ENCODE data around the gene FBXW11. TPM values are rescaled to one million over a fixed set of nuclear protein-coding genes. Genes with fewer than 3 reads are reported as not detected.

The FBXW11 gene
- polyA plus RNA-seq, 1 donor from 2014 or later = 103 TPM

DNA sequence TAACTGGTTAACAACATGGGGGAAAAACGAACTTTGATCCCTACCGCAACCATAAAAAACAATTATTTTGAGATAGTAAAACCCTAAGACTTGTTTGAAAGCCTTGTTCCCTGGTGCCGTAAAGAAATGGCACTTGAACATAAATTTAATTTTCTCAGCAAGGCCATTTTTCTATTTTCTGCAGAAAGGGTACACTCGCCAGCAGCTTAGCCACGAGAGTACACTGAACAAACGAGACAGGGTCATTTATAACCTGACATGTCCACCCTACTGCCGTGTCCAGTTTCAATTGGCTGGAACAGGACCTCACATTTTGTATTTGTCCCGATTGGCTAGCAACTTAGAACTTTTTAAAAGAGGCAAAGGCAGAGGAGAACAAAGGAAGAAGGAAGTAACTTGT, 26.8 kb downstream of the FBXW11 start:
- H3K27ac ChIP-seq (ENCODE audit: low read length) = no peak overlapping the region
- no peak overlapping the region for H2AFZ ChIP-seq (ENCODE audit: low read depth, low read length)
- no peaks in the 10 kb centered on the region for H3K9me2 ChIP-seq (ENCODE audit: insufficient read depth, low read length)
- no peak overlapping the region for H3K4me3 ChIP-seq (ENCODE audit: low read length)
- no peaks in the 10 kb centered on the region for H3K27me3 ChIP-seq (ENCODE audit: insufficient read depth, low read depth, low read length)
- H3K79me2 ChIP-seq (replicated peaks; ENCODE audit: insufficient read depth, low read length) = peaks cover 55% of the 10 kb centered on the region
- no peak overlapping the region for H3K4me2 ChIP-seq (ENCODE audit: low read length)
- TF ChIP-seq POLR2AphosphoS5 (IDR thresholded peaks at IDR 0.05) (no peak), TAF1 (IDR thresholded peaks at IDR 0.05; ENCODE audit: low read depth) (no peak), RAD21 (conservative IDR thresholded peaks at IDR 0.05) (no peak), MXI1 (conservative IDR thresholded peaks at IDR 0.05; ENCODE audit: poor library complexity, severe bottlenecking) (no peak), EZH2 (IDR thresholded peaks at IDR 0.05; ENCODE audit: borderline replicate concordance, insufficient read depth, low read length, poor library complexity, severe bottlenecking) (no peak), SMC3 (conservative IDR thresholded peaks at IDR 0.05; ENCODE audit: poor library complexity) (no peak), EP300 (conservative IDR thresholded peaks at IDR 0.05; ENCODE audit: poor library complexity, severe bottlenecking) (no peak)
- TF ChIP-seq, protein P1, sequence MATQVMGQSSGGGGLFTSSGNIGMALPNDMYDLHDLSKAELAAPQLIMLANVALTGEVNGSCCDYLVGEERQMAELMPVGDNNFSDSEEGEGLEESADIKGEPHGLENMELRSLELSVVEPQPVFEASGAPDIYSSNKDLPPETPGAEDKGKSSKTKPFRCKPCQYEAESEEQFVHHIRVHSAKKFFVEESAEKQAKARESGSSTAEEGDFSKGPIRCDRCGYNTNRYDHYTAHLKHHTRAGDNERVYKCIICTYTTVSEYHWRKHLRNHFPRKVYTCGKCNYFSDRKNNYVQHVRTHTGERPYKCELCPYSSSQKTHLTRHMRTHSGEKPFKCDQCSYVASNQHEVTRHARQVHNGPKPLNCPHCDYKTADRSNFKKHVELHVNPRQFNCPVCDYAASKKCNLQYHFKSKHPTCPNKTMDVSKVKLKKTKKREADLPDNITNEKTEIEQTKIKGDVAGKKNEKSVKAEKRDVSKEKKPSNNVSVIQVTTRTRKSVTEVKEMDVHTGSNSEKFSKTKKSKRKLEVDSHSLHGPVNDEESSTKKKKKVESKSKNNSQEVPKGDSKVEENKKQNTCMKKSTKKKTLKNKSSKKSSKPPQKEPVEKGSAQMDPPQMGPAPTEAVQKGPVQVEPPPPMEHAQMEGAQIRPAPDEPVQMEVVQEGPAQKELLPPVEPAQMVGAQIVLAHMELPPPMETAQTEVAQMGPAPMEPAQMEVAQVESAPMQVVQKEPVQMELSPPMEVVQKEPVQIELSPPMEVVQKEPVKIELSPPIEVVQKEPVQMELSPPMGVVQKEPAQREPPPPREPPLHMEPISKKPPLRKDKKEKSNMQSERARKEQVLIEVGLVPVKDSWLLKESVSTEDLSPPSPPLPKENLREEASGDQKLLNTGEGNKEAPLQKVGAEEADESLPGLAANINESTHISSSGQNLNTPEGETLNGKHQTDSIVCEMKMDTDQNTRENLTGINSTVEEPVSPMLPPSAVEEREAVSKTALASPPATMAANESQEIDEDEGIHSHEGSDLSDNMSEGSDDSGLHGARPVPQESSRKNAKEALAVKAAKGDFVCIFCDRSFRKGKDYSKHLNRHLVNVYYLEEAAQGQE (IDR thresholded peaks at IDR 0.05; ENCODE audit: borderline replicate concordance) = no peak
- TF ChIP-seq, protein P2, sequence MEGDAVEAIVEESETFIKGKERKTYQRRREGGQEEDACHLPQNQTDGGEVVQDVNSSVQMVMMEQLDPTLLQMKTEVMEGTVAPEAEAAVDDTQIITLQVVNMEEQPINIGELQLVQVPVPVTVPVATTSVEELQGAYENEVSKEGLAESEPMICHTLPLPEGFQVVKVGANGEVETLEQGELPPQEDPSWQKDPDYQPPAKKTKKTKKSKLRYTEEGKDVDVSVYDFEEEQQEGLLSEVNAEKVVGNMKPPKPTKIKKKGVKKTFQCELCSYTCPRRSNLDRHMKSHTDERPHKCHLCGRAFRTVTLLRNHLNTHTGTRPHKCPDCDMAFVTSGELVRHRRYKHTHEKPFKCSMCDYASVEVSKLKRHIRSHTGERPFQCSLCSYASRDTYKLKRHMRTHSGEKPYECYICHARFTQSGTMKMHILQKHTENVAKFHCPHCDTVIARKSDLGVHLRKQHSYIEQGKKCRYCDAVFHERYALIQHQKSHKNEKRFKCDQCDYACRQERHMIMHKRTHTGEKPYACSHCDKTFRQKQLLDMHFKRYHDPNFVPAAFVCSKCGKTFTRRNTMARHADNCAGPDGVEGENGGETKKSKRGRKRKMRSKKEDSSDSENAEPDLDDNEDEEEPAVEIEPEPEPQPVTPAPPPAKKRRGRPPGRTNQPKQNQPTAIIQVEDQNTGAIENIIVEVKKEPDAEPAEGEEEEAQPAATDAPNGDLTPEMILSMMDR (IDR thresholded peaks at IDR 0.05; ENCODE audit: poor library complexity, severe bottlenecking) = no peak
- H3F3A ChIP-seq (ENCODE audit: insufficient read depth, low read length, poor library complexity, severe bottlenecking) = no peaks in the 10 kb centered on the region
- H3K36me3 ChIP-seq (ENCODE audit: insufficient read depth, low read length) = no peaks in the 10 kb centered on the region
- no peak overlapping the region for H3K9ac ChIP-seq (ENCODE audit: low read length)
- no peaks in the 10 kb centered on the region for H4K20me1 ChIP-seq (ENCODE audit: insufficient read depth)
- no peaks in the 10 kb centered on the region for H3K9me3 ChIP-seq (ENCODE audit: low read length)

DNA sequence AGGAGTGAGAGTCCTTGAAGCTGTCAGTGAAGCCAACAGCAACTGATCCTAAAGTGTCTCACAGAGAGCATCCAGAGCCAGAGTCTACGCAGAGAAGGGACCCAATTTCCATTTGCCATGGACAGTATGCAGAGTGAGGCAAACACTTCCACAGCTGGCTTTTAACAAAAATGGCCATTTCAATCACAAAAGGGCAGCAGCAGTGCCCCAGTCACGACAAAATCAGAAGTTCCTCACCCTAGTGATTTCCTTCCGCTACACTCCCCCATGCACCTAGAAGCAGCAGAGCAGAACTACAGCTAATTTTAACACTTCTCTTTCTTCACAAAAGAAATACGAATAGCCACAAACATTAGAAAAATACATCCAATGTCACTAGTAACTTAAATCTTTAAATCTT, 27.9 kb downstream of the FBXW11 start:
- no peak overlapping the region for H2AFZ ChIP-seq (ENCODE audit: low read depth, low read length)
- H4K20me1 ChIP-seq (ENCODE audit: insufficient read depth) = no peaks in the 10 kb centered on the region
- no peaks in the 10 kb centered on the region for H3F3A ChIP-seq (ENCODE audit: insufficient read depth, low read length, poor library complexity, severe bottlenecking)
- H3K9me2 ChIP-seq (ENCODE audit: insufficient read depth, low read length) = no peaks in the 10 kb centered on the region
- H3K4me2 ChIP-seq (ENCODE audit: low read length) = no peak overlapping the region
- TF ChIP-seq TAF1 (IDR thresholded peaks at IDR 0.05; ENCODE audit: low read depth) = no peak
- H3K27me3 ChIP-seq (ENCODE audit: insufficient read depth, low read depth, low read length) = no peaks in the 10 kb centered on the region
- no peak overlapping the region for H3K4me3 ChIP-seq (ENCODE audit: low read length)
- no peaks in the 10 kb centered on the region for H3K9me3 ChIP-seq (ENCODE audit: low read length)
- H3K36me3 ChIP-seq (ENCODE audit: insufficient read depth, low read length) = no peaks in the 10 kb centered on the region
- H3K27ac ChIP-seq (ENCODE audit: low read length) = no peak overlapping the region
- no peak overlapping the region for H3K9ac ChIP-seq (ENCODE audit: low read length)
- H3K79me2 ChIP-seq (replicated peaks; ENCODE audit: insufficient read depth, low read length) = peaks cover 58% of the 10 kb centered on the region

DNA sequence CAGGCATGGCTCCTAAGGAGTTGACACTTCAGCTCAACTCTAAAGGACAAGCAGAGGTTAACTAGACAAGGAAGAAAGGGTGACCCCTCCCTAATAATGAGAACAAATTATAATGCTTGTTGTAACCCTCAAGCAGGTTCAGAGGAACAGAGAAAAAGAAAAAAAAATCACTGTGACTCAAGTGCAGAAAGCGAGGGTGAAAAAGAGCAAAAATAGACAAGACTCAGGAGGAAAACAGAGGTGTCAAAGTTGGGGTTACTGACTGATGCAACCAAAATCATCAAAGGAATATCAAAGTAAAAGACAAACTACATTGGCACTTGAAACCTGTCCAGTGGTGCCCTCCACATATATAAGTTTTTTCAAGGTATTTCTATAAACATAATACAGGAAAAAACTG, 28.4 kb downstream of the FBXW11 start:
- no peak overlapping the region for H3K27ac ChIP-seq (ENCODE audit: low read length)
- no peaks in the 10 kb centered on the region for H3K9me2 ChIP-seq (ENCODE audit: insufficient read depth, low read length)
- no peaks in the 10 kb centered on the region for H3K27me3 ChIP-seq (ENCODE audit: insufficient read depth, low read depth, low read length)
- no peaks in the 10 kb centered on the region for H3F3A ChIP-seq (ENCODE audit: insufficient read depth, low read length, poor library complexity, severe bottlenecking)
- peaks cover 59% of the 10 kb centered on the region for H3K79me2 ChIP-seq (replicated peaks; ENCODE audit: insufficient read depth, low read length)
- H2AFZ ChIP-seq (ENCODE audit: low read depth, low read length) = no peak overlapping the region
- H3K9me3 ChIP-seq (ENCODE audit: low read length) = no peaks in the 10 kb centered on the region
- no peak overlapping the region for H3K9ac ChIP-seq (ENCODE audit: low read length)
- no peaks in the 10 kb centered on the region for H3K36me3 ChIP-seq (ENCODE audit: insufficient read depth, low read length)
- no peaks in the 10 kb centered on the region for H4K20me1 ChIP-seq (ENCODE audit: insufficient read depth)
- TF ChIP-seq, protein P1 (IDR thresholded peaks at IDR 0.05; ENCODE audit: borderline replicate concordance) = no peak
- no peak for TF ChIP-seq RAD21 (conservative IDR thresholded peaks at IDR 0.05)
- TF ChIP-seq EZH2 (IDR thresholded peaks at IDR 0.05; ENCODE audit: borderline replicate concordance, insufficient read depth, low read length, poor library complexity, severe bottlenecking) = no peak
- no peak for TF ChIP-seq POLR2AphosphoS5 (IDR thresholded peaks at IDR 0.05)
- TF ChIP-seq, protein P2 (IDR thresholded peaks at IDR 0.05; ENCODE audit: poor library complexity, severe bottlenecking) = no peak
- no peak for TF ChIP-seq EP300 (conservative IDR thresholded peaks at IDR 0.05; ENCODE audit: poor library complexity, severe bottlenecking)
- no peak for TF ChIP-seq SMC3 (conservative IDR thresholded peaks at IDR 0.05; ENCODE audit: poor library complexity)
- no peak for TF ChIP-seq TAF1 (IDR thresholded peaks at IDR 0.05; ENCODE audit: low read depth)
- TF ChIP-seq MXI1 (conservative IDR thresholded peaks at IDR 0.05; ENCODE audit: poor library complexity, severe bottlenecking) = no peak
- no peak overlapping the region for H3K4me2 ChIP-seq (ENCODE audit: low read length)
- H3K4me3 ChIP-seq (ENCODE audit: low read length) = no peak overlapping the region
